OCI-LY1 (cell line): ENCODE data around the gene PRCD.
"Not testable (repeated sequence)": the region's sequence is repeated elsewhere in the genome, so short reads cannot be mapped to it uniquely, and the experiment has no call there.

Source experiments
- H2AFZ ChIP-seq: fragments of 200-600 bp; sonication (generic), shearing (Covaris generic); 2 replicates; pipeline ENCODE4 v1.6.0; 2014; ENCODE audit warnings: antibody characterized with exemption, mild to moderate bottlenecking, low read length
- H3F3A ChIP-seq: fragments of 200-600 bp; sonication (generic), shearing (Covaris generic); 2 replicates; pipeline ENCODE4 v1.6.0; 2014; ENCODE audit warnings: mild to moderate bottlenecking, antibody characterized with exemption, low read length, moderate library complexity; ENCODE audit not compliant: insufficient read depth
- H3K27ac ChIP-seq: fragments of 200-600 bp; sonication (generic); 2 replicates; pipeline ENCODE4 v1.5.1; 2014; ENCODE audit warnings: low read length, mixed run types, mild to moderate bottlenecking, low read depth; ENCODE audit not compliant: poor library complexity, severe bottlenecking
- H3K27me3 ChIP-seq: fragments of 200-600 bp; sonication (generic); 2 replicates; pipeline ENCODE4 v1.6.0; 2014; ENCODE audit warnings: antibody characterized with exemption, mild to moderate bottlenecking, low read length, moderate library complexity; ENCODE audit not compliant: insufficient read depth
- H3K36me3 ChIP-seq: fragments of 200-600 bp; sonication (generic); 2 replicates; pipeline ENCODE4 v1.6.1; 2014; ENCODE audit warnings: mild to moderate bottlenecking, antibody characterized with exemption, low read length, moderate library complexity, mixed read lengths; ENCODE audit not compliant: insufficient read depth
- H3K4me1 ChIP-seq: fragments of 200-600 bp; sonication (generic); 2 replicates; pipeline ENCODE4 v1.5.1; 2014; ENCODE audit warnings: mild to moderate bottlenecking, low read length, moderate library complexity; ENCODE audit not compliant: insufficient read depth, severe bottlenecking
- H3K4me2 ChIP-seq: fragments of 200-600 bp; sonication (generic), shearing (Covaris generic); 2 replicates; pipeline ENCODE4 v1.6.1; 2014; ENCODE audit warnings: low read length
- H3K4me3 ChIP-seq: fragments of 200-600 bp; sonication (generic); 2 replicates; pipeline ENCODE4 v1.5.1; 2014; ENCODE audit warnings: low read length, low read depth, mild to moderate bottlenecking, mixed read lengths; ENCODE audit not compliant: poor library complexity, severe bottlenecking
- H3K79me2 ChIP-seq: fragments of 200-600 bp; shearing (Covaris generic); 2 replicates; pipeline ENCODE4 v1.6.1; 2016; ENCODE audit warnings: mixed run types, low read length, mixed read lengths; ENCODE audit not compliant: insufficient read depth
- H3K9ac ChIP-seq: fragments of 200-600 bp; sonication (generic), shearing (Covaris generic); 2 replicates; pipeline ENCODE4 v1.6.1; 2014; ENCODE audit warnings: mild to moderate bottlenecking, low read length, mixed read lengths
- H3K9me2 ChIP-seq: fragments of 200-600 bp; sonication (generic), shearing (Covaris generic); 2 replicates; pipeline ENCODE4 v1.6.1; 2014; ENCODE audit warnings: low read depth, mild to moderate bottlenecking, low read length, mixed read lengths
- H3K9me3 ChIP-seq: fragments of 200-600 bp; shearing (Covaris generic); 2 replicates; pipeline ENCODE4 v1.6.1; 2014; ENCODE audit warnings: low read length, mixed read lengths
- H4K20me1 ChIP-seq: fragments of 200-600 bp; sonication (generic), shearing (Covaris generic); 2 replicates; pipeline ENCODE4 v1.6.0; 2016; ENCODE audit warnings: mild to moderate bottlenecking, low read length; ENCODE audit not compliant: insufficient read depth
- CTCF ChIP-seq: fragments of 200-600 bp; sonication (generic), shearing (Covaris generic); IDR thresholded peaks from 2 replicates; pipeline ENCODE4 v1.5.1; 2017; ENCODE audit warnings: mild to moderate bottlenecking, antibody characterized with exemption, low read length, moderate library complexity, mixed read lengths
- EZH2 ChIP-seq: fragments of 200-600 bp; sonication (generic), shearing (Covaris generic); IDR thresholded peaks from 2 replicates; pipeline ENCODE4 v1.8.0; 2017; ENCODE audit warnings: borderline replicate concordance, mixed run types, mild to moderate bottlenecking, antibody characterized with exemption, low read length, moderate library complexity, mixed read lengths

PRCD gene

GRCh38 chr17:76561799-76562268 lies 22.0 kb downstream of the PRCD start:
- Histone ChIP-seq H3K9ac (no peak overlapping the region), H3K4me1 (peaks cover 30% of the 10 kb centered on the region), H3K36me3 (peaks cover 79% of the 10 kb centered on the region), H3F3A (no peaks in the 10 kb centered on the region), H3K9me3 (no peaks in the 10 kb centered on the region), H3K79me2 (peaks cover 33% of the 10 kb centered on the region), H3K27ac (no peak overlapping the region), H3K4me3 (no peak overlapping the region), H3K4me2 (no peak overlapping the region), H4K20me1 (no peaks in the 10 kb centered on the region), H3K9me2 (no peaks in the 10 kb centered on the region), H3K27me3 (no peaks in the 10 kb centered on the region), H2AFZ (no peak overlapping the region)
- TF ChIP-seq CTCF (no peak), EZH2 (no peak)

GRCh38 chr17:76562734-76563148 lies 22.9 kb downstream of the PRCD start:
- no peaks in the 10 kb centered on the region for H3K9me2 ChIP-seq
- TF ChIP-seq EZH2 (no peak), CTCF (no peak)
- H3K9ac ChIP-seq: no peak overlapping the region
- H3K79me2 ChIP-seq: peaks cover 31% of the 10 kb centered on the region
- no peaks in the 10 kb centered on the region for H3K9me3 ChIP-seq
- no peaks in the 10 kb centered on the region for H3K27me3 ChIP-seq
- H3K27ac ChIP-seq: no peak overlapping the region
- H4K20me1 ChIP-seq: no peaks in the 10 kb centered on the region
- no peak overlapping the region for H3K4me2 ChIP-seq
- no peaks in the 10 kb centered on the region for H3F3A ChIP-seq
- peaks cover 36% of the 10 kb centered on the region for H3K4me1 ChIP-seq
- H3K4me3 ChIP-seq: no peak overlapping the region
- peaks cover 80% of the 10 kb centered on the region for H3K36me3 ChIP-seq
- H2AFZ ChIP-seq: no peak overlapping the region

- not testable (repeated sequence) for H3K4me2 ChIP-seq, H3F3A ChIP-seq, H3K9ac ChIP-seq, H2AFZ ChIP-seq, H3K4me3 ChIP-seq, H3K9me3 ChIP-seq, H3K27me3 ChIP-seq, H3K9me2 ChIP-seq, H4K20me1 ChIP-seq, H3K27ac ChIP-seq
- H3K79me2 ChIP-seq: peaks cover 25% of the 10 kb centered on the region
- peaks cover 79% of the 10 kb centered on the region for H3K36me3 ChIP-seq
- H3K4me1 ChIP-seq: peaks cover 39% of the 10 kb centered on the region
Measured at GRCh38 chr17:76563359-76563758, 23.5 kb downstream of the PRCD start.

GRCh38 chr17:76564991-76565727 lies 25.3 kb downstream of the PRCD start:
- not testable (repeated sequence) for H3F3A ChIP-seq

More at GRCh38 chr17:76564991-76565727, 25.3 kb downstream of the PRCD start:
- H3K9me2 ChIP-seq, H3K4me3 ChIP-seq, H3K9me3 ChIP-seq, H3K27ac ChIP-seq, H3K79me2 ChIP-seq, H3K4me2 ChIP-seq, H4K20me1 ChIP-seq, H3K9ac ChIP-seq, H2AFZ ChIP-seq, H3K27me3 ChIP-seq: not testable (repeated sequence)
- Histone ChIP-seq H3K36me3 (peaks cover 61% of the 10 kb centered on the region), H3K4me1 (peaks cover 21% of the 10 kb centered on the region)
